ENCODE data around the gene SOX6.

Gene SOX6

DNA sequence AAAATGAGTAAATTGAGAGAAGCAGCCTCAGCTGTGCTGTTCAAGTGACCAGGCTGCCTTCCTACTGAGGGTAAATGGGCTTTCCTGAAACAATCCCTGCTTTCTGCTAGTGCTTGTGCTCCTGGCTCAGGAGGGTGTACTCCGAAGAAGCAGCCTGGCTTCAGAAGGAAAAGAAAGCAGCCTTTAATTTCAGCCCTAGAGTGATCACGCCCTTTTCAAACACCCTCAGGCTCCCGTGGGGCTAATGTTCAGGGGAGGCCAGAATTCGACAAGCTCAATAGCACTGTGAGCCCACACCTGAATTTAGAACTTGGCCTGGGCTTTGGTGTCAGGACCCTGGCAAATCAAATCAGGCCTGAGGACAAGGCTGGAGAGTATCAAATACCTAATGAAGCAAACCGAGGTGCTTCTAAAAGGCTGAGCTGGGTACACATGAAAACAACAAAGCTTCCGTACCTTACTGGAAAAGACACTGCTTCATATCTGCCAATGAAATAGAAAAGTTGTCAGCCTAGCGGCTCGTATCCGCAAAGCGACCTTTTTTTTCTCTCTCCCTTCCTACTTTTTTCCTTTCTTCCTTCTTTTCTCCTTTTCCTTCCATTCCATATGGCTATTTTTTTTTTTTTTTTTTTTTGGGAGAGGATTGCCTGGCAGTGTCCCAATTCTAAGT is 387.8 kb downstream of the SOX6 start:
- H3K9me3 Mint-ChIP-seq: no peaks in the 10 kb centered on the region
- ATAC-seq (no peak), DNase-seq (no peak)
- H3K4me1 Mint-ChIP-seq: no peaks in the 10 kb centered on the region
- H3K27ac Mint-ChIP-seq: no peak overlapping the region
- H3K27me3 Mint-ChIP-seq: no peaks in the 10 kb centered on the region
- H3K36me3 Mint-ChIP-seq (ENCODE audit: low read depth): no peaks in the 10 kb centered on the region
- no peak overlapping the region for H3K4me3 Mint-ChIP-seq

DNA sequence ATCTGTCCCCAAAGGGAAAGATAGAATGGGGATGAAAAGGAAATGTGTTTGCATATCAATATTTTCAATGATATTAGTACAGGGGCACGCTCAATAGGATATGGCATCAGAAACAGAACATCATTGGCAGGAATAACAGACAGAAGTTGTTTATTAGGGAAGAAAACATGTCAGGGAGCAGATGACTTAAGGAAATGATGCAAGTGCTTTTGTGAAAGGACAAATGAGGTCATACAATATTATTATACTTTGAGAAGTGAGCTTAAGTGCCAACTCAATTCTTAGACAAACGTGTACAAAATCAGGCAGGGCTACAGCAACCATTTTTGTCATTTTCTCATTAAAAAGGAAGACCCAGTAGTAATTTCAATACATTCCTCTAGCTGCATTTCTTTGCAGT is 388.4 kb downstream of the SOX6 start:
- DNase-seq (no peak), ATAC-seq (no peak)
- Mint-ChIP-seq H3K27me3 (no peaks in the 10 kb centered on the region), H3K4me1 (no peaks in the 10 kb centered on the region), H3K4me3 (no peak overlapping the region), H3K27ac (no peak overlapping the region), H3K36me3 (ENCODE audit: low read depth) (no peaks in the 10 kb centered on the region), H3K9me3 (no peaks in the 10 kb centered on the region)

DNA sequence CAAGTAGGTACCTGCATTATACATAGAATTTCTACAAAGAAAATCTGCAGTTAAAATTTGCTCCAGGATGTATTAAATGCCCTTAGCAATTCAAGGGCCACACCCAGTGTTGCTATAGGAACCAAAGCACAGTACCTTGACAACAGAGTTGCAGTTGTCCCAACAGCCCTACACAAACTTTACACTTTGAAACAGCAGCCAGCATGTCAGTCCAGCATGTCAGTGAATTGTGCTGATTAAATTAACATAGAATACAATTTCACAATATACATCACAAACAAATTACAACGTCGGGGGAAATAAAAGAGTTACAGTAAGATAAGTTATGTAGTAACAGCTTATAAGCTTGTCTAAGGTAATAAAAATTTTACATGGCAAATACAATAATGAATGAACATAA is 389.2 kb downstream of the SOX6 start:
- no peak overlapping the region for H3K4me3 Mint-ChIP-seq
- no peaks in the 10 kb centered on the region for H3K36me3 Mint-ChIP-seq (ENCODE audit: low read depth)
- DNase-seq (no peak), ATAC-seq (no peak)
- no peaks in the 10 kb centered on the region for H3K9me3 Mint-ChIP-seq
- no peak overlapping the region for H3K27ac Mint-ChIP-seq
- no peaks in the 10 kb centered on the region for H3K4me1 Mint-ChIP-seq
- H3K27me3 Mint-ChIP-seq: no peaks in the 10 kb centered on the region

DNA sequence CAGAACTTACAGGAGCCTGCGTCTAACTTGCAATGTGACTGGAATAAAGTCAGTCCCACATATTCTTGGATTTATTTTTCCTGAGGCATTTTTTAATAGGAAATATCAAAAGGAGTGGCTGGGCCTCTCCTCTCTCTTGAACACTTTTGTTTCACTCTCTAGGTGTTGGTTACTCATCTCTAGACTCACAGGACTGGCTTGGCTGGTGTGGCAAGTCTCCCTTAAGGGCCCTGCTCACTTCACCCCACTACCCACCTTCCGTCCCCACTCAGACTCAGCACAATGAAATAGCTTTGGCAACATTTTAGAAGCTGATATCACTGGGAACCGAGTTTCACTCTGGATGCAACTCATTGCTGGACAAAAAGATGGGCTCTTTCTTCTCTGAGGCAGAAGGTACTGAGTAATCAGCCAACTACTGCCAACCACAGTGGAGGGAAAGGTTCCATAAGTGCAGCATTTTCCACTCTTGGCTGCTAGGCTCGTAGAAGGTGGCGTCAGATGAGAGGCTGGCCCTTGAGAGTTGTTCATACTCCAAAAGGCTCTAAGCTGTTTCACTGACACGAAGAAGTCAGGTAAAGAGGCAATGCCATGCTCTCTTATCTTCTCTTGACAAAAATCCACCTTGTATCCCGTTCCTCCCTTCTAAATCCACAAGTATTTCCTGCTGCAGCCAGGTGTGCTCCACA is 390.6 kb downstream of the SOX6 start:
- Mint-ChIP-seq H3K4me3 (no peak overlapping the region), H3K27me3 (no peaks in the 10 kb centered on the region), H3K27ac (no peak overlapping the region), H3K9me3 (no peaks in the 10 kb centered on the region), H3K4me1 (no peaks in the 10 kb centered on the region), H3K36me3 (ENCODE audit: low read depth) (no peaks in the 10 kb centered on the region)
- ATAC-seq (no peak), DNase-seq (no peak)

DNA sequence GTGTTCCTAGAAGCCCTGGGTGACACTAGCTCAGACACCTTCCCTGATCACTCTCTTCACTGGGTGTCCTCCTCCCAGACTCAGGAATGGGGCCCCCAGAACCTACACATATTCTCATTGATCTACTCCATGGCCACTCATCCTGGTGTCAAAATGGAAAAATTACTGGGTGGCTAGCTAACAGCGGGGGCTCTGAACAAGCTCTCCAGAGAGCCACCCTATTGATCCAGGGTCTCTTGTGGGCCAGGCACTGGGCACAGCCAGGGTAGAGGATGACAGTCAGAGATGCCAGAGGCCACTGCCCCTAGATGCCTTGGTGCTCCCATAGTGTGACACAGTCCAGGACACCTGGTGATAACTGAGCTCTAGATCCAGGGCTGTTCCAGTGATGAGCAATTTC is 393.1 kb downstream of the SOX6 start:
- ATAC-seq (no peak), DNase-seq (no peak)
- H3K27ac Mint-ChIP-seq: no peak overlapping the region
- no peak overlapping the region for H3K4me3 Mint-ChIP-seq
- no peaks in the 10 kb centered on the region for H3K4me1 Mint-ChIP-seq
- no peaks in the 10 kb centered on the region for H3K27me3 Mint-ChIP-seq
- no peaks in the 10 kb centered on the region for H3K36me3 Mint-ChIP-seq (ENCODE audit: low read depth)
- H3K9me3 Mint-ChIP-seq: no peaks in the 10 kb centered on the region

DNA sequence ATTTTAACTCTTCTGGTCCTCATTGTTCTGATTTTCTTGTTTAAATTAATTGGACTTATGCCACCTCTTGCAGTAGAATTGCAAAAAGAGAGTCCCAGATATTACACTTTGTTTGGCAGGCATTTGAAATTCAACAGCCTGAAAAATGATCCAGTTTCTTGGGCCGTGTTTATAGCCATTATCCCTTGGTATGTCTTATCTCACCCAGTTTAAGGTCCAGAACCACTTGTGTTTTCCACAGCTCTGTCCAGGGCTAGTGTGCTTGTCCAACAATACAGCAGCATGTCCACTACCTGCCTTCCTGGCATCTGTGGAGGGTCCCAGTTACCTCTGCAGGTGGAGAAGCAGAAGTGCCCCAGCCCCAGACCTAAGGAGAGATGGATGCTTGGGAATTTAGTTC is 397.4 kb downstream of the SOX6 start:
- Mint-ChIP-seq H3K27me3 (no peaks in the 10 kb centered on the region), H3K4me3 (no peak overlapping the region), H3K36me3 (ENCODE audit: low read depth) (no peaks in the 10 kb centered on the region), H3K4me1 (no peaks in the 10 kb centered on the region), H3K27ac (no peak overlapping the region), H3K9me3 (no peaks in the 10 kb centered on the region)
- DNase-seq (no peak), ATAC-seq (no peak)

DNA sequence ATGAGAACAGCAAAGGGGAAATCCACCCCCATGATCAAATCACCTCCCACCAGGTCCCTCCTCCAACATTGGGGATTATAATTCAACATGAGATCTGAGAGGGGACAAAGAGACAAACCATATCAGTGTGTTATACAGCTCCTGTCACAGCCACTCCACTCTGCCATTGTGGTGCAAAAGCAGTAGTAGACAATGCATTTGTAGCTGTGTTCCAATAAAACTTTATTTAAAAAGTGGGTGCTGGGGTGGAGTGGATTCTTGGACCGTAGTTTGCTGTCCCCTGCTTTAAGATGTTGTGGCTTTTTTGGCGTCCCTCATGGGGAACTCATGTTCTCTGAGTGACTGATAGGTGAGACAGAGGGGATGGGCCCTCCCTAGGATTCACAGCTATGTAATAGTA is 399.1 kb downstream of the SOX6 start:
- Mint-ChIP-seq H3K36me3 (ENCODE audit: low read depth) (no peaks in the 10 kb centered on the region), H3K4me3 (no peak overlapping the region), H3K27me3 (no peaks in the 10 kb centered on the region), H3K9me3 (no peaks in the 10 kb centered on the region), H3K4me1 (no peaks in the 10 kb centered on the region), H3K27ac (no peak overlapping the region)
- ATAC-seq: no peak
- DNase-seq: no peak

DNA sequence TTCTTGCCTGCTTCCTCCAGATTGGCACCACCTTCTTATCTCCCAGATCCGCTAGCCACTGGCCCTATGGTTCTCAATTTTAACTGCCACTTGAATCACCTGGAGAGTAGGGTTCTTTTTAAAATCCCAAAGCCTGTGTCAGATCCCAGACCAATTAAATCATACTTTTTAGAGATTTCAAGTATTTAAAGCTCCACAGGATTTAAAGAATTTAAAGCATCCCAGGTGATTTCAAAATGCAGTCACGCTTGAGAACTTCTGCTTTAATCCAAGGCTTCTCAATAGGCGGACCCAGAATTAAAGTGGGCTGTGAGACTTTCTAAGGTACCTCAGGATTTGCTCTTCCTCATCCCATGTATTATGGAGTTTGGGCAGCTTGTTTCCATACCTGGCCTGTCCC is 400.0 kb downstream of the SOX6 start:
- DNase-seq: no peak
- H3K27ac Mint-ChIP-seq: no peak overlapping the region

DNA sequence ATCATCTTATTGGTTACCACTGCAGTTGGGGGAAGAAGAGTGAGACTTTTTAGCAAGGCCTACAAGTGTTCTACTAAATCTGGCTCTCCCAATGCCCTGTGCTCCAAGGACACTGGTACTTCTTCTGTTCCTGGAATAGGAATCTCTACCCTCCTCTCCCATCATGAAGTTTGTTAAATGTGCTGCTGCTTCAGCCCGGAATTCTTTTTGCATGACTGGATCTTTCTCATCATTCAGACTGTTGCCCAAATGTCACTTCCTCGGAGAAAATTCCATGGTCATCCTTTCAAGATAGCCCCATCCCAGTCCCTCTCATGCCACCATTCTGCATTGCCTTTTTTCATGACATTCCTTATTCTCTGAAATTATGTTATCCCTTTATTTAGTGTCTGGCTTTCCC is 400.8 kb downstream of the SOX6 start:
- Mint-ChIP-seq H3K4me1 (no peaks in the 10 kb centered on the region), H3K27ac (no peak overlapping the region), H3K27me3 (no peaks in the 10 kb centered on the region)

More for the DNA sequence above, 400.0 kb downstream of the SOX6 start:
- no peak for ATAC-seq
- H3K4me1 Mint-ChIP-seq: no peaks in the 10 kb centered on the region
- H3K27me3 Mint-ChIP-seq: no peaks in the 10 kb centered on the region
- no peak overlapping the region for H3K4me3 Mint-ChIP-seq
- no peaks in the 10 kb centered on the region for H3K36me3 Mint-ChIP-seq (ENCODE audit: low read depth)
- H3K9me3 Mint-ChIP-seq: no peaks in the 10 kb centered on the region

DNA sequence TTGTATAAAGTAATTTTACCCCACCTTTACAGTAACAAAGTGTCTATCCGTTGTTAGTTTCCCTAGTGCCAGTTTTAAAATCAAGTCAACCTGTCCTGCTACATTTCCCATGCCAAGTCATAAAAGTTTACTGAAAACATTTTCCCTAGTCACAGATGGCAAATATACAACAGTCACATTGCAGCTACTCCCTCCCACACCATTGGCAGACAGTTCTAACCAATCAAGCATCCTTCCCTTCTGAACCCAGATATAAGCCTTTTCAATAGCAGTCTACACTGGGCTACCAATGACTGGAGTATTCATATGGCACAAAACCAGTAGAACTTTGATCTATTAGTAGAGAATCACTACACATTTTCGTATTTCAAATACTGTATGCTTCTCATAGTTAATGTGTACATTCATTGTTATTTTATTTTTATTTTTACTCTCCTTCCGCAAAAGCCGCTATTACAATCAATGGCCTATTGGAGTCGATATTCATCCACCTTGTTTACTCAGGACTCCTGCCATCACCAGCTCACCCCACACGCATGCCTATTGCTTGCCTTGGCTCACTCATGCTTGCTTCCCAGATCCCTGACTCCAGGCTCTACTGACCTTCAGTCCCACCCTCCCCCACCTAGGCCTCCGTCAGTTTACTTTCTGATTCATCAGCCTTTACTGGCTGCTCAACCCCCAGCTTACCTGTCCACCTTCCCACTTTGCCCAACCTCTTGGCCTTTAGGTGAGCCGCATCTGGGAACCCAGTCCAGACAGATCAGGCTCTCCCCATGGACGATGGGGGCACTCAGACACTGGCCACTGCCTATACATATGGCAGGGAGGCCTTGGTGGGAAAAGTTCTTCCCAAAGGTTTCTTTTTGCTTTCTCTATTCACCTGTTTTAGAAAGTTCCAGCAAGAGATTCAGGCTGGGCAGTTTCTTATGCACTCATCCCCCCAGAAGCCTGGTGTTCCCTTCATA is 408.4 kb downstream of the SOX6 start:
- Mint-ChIP-seq H3K36me3 (ENCODE audit: low read depth) (no peaks in the 10 kb centered on the region), H3K4me1 (no peaks in the 10 kb centered on the region), H3K9me3 (peaks cover 13% of the 10 kb centered on the region), H3K4me3 (no peak overlapping the region), H3K27ac (no peak overlapping the region), H3K27me3 (no peaks in the 10 kb centered on the region)
- ATAC-seq (no peak), DNase-seq (no peak)

More for the DNA sequence above, 400.8 kb downstream of the SOX6 start:
- Mint-ChIP-seq H3K36me3 (ENCODE audit: low read depth) (no peaks in the 10 kb centered on the region), H3K9me3 (no peaks in the 10 kb centered on the region), H3K4me3 (no peak overlapping the region)
- ATAC-seq: no peak
- no peak for DNase-seq

DNA sequence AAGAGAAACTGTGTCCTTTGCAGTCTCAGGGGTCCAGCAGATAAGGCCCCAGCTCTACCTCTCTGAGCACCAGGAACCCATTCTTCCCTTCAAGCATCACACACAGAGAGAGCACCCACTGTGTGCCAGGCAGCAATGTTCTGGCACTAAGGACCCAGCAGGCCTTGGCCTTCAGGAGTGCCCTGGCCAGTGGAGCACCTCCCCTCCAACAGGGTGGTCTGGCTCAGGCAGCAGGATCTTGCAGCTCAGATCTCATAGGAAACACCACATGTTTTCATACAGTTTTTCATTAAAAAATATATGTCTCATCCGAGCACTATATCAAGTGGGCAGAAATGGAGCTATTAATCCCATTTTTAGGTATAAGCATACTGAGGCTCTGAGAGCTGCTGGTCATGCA is 410.6 kb downstream of the SOX6 start:
- Mint-ChIP-seq H3K9me3 (peaks cover 13% of the 10 kb centered on the region), H3K36me3 (ENCODE audit: low read depth) (no peaks in the 10 kb centered on the region), H3K27me3 (no peaks in the 10 kb centered on the region), H3K4me3 (no peak overlapping the region), H3K27ac (no peak overlapping the region), H3K4me1 (no peaks in the 10 kb centered on the region)
- DNase-seq (no peak), ATAC-seq (no peak)

DNA sequence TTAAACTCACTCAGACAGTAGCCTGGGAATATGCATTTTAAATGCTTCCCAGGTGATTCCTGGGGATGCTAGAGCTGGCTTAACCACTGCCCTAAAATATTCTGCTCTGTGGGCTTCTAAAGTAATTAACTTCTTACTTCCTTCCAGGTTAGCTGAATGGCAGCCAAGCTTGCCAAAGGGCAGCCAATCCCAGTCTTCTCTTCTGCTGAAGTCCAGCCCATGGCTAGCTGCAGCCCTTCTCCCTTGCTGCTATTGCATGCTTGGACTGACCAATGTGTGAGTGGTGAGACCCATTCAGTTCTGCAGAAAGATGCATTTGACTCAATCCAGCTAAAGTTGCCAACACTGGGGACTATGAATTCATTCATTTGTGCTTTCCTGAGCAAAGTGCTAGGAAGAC is 411.9 kb downstream of the SOX6 start:
- Mint-ChIP-seq H3K9me3 (peaks cover 17% of the 10 kb centered on the region), H3K27me3 (peaks cover 3% of the 10 kb centered on the region)
- ATAC-seq: no peak

DNA sequence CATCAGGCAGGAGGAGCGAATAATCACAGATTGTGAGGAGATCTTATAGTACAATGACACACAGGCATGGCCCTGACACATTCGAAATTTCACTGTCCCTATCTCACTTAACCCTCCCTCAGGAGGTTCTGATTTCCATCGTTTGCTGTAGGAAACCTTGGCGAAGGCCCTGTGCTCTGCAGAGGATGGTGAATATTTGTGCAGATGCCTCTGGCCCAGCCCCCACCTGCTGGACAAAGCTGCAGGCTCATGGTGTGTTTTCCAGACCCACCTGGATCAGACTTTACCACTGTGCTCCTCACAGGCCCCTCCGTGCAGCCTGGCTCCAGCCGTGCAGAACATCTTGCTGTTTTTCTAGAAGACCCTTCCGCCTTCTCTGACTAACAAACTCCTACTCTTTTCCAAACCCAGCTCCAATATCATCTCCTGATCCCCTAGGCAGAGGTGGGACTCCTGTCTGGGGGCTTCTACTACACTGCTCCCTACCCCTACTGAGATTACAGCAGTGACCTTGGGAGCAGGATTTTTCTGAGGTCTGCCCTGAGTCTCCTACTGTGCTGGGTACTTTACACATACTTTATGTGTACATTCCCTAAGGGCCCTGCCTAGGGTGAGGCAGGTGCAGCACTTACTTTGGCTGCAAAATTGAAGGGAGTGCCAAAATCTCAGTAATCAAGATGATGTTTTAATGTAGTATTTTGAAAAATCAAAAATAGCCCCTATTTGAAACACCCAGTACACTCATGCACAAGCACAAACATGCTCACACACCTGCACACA is 412.7 kb downstream of the SOX6 start:
- Mint-ChIP-seq H3K4me3 (no peak overlapping the region), H3K9me3 (peaks cover 17% of the 10 kb centered on the region), H3K4me1 (no peaks in the 10 kb centered on the region), H3K27me3 (peaks cover 3% of the 10 kb centered on the region), H3K27ac (no peak overlapping the region), H3K36me3 (ENCODE audit: low read depth) (no peaks in the 10 kb centered on the region)
- DNase-seq (no peak), ATAC-seq (no peak)

More for the DNA sequence above, 411.9 kb downstream of the SOX6 start:
- no peaks in the 10 kb centered on the region for H3K4me1 Mint-ChIP-seq
- no peak overlapping the region for H3K27ac Mint-ChIP-seq
- H3K4me3 Mint-ChIP-seq: no peak overlapping the region
- no peak for DNase-seq
- no peaks in the 10 kb centered on the region for H3K36me3 Mint-ChIP-seq (ENCODE audit: low read depth)

DNA sequence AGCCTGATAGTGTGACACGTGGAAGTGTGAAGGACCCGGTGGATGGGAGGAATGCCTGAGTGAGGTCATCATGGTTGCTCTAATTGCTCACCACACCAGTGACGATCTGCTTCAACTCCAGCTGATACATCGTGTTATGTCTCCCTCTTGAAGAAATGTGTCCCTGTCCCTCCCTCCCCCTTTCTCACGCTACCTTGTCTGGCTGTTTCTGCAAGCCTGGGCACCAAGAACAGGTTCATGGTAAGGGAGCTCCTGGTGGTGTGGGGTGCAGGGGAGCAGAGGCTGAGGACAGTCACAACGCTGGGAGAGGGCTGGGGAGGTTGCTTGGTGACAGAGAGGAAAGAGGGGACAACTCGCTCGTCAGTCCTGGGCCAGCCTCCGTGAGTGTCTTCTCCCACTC is 413.4 kb downstream of the SOX6 start:
- peaks cover 3% of the 10 kb centered on the region for H3K27me3 Mint-ChIP-seq
- H3K4me3 Mint-ChIP-seq: no peak overlapping the region
- H3K4me1 Mint-ChIP-seq: no peaks in the 10 kb centered on the region

More for the DNA sequence above, 413.4 kb downstream of the SOX6 start:
- DNase-seq (no peak), ATAC-seq (no peak)
- peaks cover 15% of the 10 kb centered on the region for H3K9me3 Mint-ChIP-seq
- no peak overlapping the region for H3K27ac Mint-ChIP-seq
- no peaks in the 10 kb centered on the region for H3K36me3 Mint-ChIP-seq (ENCODE audit: low read depth)

Measured in activated naive CD8-positive, alpha-beta T cell treated with anti-CD3 and anti-CD28 coated beads, Interleukin-2, amount 50 U/mL, for 24 hours (primary cell).